Dedifferentiated amniotic fluid mesenchymal stem cell (primary cell): ENCODE data around the gene KIRREL3.

Experiments
- DNase-seq: peaks from one replicate; pipeline ENCODE4 v3.0.0-alpha.2; 2016; ENCODE audit errors: extremely low spot score

Gene KIRREL3

DNA sequence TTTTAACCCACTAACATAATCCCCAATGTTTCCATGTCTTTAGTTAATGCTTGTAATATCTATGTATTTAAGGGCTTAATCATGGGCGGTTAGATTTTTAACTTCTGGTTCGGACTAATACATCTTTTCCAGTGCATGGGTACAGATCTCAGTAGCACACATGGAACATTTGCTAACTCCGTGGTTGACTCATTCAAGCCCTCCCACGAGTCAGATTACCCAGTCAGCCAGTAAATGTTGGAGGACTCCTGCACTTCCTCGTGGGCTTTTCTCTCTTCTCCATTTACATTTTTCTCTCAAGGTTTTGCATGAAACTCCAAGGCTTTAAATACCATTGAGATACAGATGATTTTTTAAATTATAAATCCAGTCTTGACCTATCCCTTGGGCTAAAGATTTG lies 331.2 kb downstream of the KIRREL3 start:
- DNase-seq: no peak

DNA sequence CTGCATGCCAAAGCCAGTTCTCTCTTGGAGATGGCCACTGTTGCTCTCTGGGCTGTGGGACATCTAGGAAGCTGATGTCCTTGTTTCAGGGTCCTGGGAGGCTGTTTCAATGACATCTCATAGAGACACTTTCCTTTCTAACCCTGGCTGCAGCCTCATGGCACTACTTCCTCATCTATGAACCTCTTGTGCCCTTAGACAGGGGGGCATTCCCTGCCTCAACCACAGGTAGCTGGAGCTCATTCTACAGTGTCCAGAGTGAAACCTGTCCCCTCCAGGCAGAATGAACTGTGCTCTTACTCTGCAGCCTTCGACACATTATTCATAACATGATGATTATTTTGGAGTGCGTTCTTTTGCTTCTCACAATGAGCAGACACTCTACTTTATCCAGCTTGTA lies 335.9 kb downstream of the KIRREL3 start:
- DNase-seq: no peak

DNA sequence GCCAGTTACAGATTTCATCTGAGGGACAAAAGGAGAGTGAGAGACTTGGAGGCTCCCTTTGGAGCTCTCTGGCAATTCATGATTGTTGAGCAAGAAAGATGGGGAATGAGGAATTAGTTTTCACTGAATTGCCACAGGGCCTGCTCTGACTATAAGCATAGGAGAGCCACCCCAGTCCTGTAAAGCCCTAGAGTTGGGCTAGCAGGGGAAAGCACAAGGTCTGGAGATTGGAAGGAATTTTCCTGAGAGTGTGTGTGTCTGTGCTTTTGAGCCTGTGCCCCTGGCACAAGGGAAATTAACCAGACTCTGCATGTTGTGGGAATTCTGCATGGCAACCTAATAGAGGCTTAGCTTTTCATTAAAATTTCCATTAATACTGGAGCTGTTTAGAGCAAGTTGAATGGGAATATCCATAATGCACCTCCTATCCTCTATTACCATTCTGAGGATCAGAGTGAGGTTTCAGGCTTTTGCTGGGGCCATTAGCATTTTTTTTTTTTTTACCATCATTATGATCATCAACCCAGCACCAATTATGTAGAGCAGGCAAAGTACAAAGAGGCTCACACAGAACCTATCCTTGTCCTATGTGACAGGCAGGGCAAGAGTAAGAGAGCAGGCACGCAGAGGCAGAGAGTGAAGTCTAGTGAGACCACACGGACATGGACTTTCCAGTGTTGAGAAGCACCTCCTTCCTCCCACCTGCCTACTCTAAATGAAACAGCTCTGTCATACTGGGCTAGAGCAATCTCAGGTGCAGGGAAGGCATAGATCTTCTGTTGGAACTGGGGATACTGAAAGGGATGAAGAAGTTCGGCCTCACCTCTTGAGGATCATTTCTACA lies 336.6 kb downstream of the KIRREL3 start:
- no peak for DNase-seq

DNA sequence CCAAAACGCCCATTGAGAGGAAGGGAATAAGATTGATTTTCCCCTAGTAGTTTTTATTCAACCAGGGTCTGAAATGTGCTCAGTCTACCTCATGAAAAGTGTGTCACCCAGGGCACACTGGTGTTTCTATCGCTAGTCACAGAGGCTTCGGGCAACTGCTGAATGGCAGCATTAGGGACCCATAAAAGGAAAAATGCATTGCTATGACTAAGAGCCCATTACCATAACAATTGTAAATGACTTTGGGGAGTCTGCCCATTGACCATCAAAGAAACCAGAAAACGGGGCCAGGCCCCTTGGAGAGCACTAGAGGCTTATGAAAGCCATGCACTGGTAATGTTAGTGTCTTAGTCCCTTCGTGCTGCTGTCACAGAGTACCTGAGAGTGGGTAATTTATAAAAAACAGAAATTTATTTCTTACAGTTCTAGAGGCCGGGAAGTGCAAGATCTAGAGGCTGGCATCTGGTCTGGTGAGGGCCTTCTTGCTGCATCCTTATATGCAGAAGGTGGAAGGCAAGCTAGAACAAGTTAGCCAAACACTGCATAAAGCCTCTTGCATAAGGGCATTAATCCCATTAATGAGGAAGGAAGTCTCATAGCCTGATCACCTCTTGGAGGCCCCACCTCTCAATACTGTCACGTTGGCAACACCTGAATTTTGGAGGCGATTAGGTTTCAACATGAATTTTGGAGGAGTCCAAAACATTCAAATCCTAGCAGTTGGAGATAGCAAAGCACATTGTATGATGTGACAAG lies 338.4 kb downstream of the KIRREL3 start:
- DNase-seq: no peak

DNA sequence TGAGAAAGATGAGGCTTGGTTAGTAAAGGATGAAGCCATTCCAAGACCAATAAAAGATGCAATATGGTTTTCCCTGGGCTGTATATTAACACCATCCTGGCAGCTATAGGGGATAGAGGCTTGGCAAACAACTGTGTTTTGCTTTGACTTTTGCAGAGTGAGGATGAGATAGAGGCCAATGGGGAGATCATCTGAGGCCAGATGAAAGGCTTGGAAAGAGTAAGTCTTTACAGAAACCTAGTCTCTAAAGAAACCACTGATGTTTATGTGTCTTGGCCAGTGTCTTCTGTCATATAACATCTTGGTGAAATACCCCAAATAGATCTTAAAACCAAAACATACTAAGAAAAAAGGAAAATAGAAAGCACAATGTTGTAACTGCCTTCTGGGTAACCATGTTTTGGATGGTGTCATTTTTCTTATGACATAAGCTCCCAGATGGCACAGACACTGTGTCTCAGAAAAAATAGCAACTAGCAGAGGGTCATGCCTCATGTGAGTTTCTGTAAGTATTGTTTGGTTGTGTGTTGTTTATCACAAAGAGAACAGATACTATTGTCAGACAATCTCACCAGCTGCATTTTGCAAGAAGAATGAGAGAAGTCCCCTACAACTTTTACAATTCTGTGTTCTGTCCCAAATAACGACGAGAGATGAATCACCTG lies 339.7 kb downstream of the KIRREL3 start:
- no peak for DNase-seq

DNA sequence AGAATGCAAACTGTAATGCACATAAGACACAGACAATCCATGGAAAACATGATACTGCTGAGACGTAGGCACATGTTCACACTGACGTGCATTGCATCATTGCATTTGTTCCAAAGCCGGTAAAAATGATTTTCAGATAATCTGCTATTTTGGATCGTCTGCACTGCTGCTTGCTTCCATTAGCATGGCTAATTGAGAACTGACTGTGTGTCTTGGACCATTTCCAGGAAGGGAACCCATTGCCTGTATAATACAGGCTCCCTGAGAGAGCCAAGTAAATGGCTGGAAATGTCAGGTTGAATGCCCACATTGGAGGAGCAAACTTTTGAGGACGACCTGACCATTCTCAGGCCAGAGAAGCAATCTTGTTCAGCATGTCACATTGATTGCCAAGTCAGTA lies 340.2 kb downstream of the KIRREL3 start:
- no peak for DNase-seq

DNA sequence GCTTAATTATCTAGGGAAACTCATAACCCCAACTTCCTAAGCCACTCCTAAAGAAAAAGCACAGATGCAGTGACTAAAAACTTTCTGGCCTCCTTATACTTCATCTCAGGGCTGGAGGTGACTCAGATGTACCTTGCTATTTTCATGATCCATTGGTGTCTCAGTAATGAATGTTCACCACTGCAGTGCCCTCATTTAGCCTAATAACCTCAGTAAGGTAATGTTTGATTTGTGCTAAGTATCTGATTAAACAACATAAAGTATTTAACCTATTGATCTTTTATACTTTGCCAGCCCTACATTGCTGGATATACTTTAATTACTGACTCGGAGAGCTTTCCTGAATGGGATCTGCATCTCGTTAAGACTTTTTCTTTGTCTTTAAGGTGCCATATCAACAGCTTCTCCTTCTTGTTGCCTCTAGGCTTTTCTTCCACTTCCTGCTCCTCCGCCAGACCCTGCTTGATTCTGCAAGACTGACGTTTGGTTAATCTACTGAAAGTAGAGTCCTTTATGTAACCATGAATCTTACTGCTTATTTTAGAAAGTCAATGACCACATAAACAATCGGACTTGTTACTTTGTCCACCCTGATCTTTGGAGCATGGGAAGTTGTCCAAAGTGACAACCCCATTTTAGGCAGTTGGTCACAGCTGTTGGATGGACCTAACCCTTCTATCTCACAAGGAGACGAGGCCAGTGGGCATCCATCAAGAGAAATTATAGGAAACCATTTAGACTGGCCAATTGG lies 342.1 kb downstream of the KIRREL3 start:
- DNase-seq: no peak

DNA sequence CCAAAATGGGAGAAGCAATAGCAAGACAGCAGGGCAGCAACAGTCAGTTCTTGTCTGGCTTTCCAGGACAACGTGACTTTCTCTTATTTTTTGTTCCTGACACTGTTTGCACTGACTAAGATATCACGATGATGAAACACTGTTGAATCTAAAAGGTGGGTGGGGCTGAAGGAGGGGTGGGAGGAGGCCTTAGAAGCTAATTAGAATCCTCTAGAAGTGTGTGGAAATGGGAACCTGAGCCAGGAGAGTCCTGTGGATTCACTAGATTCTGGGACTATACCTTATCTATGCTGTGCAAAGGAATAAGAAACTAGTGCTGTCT lies 344.8 kb downstream of the KIRREL3 start:
- DNase-seq: no peak

DNA sequence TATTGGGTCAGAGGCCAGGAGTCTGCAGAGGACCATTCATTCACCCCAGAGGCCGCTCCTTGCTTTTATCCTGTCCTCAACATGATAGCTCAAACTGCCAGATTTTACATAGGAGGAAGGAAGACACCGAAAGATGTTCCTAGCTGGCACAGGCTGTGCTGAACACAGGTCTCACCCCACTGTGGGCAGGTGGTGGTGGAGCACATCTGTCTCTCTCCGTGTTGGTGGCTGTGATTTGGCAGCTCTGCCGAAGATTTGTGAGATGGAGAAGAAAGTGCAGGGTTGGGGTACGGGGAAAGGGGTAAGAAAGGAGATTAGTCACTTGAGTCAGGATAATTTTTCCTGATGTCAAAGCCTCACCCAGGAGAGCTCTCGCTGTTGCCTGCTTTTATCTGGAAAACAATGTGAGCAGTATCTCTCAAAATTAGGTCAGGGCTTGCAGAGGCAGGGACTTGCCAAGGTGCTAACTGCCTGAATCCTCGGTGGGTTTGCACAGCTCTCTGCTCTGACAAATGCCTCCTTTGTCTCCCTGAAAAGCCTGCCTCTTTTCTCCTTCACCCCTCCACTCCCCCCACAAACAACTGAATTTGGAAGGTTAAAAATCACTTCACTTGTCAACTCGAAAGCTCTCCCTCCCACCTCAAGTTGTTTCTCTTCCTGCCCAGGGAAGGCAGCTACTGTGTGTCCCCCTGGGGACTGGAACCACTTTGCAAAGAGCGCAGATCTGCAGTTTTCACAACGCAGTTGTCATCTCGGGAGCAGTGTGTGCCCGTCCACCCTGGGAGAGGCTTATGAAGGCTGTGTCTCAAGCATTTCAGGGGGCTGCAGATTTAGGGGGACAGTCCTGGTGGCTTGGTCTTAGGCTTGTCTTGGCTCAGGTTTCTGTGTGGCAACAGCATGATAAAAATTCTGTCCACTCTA lies 345.4 kb downstream of the KIRREL3 start:
- no peak for DNase-seq

DNA sequence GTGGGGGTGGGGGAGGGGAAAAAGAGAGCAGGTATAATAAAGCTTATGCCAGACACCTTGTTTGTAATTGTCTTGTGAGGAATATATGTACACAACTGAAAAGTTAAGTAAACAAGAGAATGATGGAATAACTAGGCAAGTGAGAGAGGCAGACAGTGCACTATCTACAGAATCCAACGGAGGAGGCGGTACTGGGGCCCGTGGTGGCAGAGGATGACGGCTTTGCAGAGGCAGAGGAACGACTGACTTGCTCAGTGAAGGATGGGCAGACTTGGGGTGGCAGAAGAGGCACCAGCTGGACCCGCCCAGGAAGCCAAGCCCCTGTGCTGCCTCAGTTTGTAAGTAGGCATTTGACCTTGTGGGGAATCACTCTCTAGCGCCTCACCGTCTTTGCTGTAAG lies 347.5 kb downstream of the KIRREL3 start:
- DNase-seq: no peak

DNA sequence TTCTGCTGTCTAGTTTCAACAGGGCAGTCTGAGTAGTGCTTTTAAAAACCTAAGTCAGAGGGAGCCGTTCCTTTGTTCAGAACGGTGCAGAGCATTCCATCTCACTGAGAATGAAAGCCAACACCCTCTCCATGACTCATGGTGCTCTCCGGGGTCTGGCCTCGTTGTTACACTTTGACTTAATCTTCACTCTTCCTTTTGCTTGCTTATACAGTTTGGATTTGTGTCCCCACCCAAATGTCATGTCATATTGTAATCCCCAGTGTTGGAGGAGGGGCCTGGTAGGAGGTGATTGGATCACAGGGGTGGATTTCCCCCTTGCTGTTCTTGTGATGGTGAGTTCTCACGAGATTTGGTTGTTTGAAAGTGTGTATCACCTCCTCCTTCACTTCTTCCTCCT lies 352.8 kb downstream of the KIRREL3 start:
- DNase-seq: peak; percentile 75

DNA sequence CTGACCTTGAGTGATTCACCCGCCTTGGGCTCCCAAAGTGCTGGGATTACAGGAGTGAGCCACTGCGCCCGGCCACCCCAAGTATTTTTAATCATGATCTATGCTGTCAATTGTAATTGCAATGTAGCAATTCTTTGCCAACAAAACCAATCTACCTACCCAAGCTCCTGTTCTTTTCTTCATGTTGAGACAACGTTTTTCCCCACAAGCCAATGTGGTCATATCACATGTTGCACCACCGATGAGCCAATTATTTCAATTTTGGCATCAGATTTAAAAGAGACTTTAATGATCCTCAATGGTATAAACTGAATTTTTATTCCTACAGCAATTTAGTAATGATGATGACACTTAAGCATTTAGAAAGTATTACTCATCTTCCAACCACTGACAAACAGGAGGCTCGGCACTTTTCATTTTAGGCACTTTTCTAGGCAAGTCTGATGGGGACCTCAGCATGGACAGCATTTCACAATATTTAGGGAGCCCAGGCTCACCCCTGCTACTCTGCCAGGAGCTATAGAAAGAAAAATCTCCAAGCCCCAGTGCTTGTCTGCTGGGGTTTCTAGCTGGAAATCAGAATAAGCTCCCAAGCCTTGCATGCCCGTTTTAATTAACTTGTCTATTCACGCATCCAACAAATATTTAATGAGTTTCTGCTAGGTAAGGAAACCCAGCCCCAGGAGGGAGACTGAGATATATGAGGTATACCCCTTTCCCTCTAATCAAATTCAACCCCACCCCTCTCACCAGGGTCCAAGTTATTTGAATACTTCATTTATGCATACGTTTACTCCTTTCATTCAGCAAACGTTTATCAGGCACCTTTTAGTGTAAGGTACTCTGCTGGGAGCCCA lies 353.6 kb downstream of the KIRREL3 start:
- no peak for DNase-seq

DNA sequence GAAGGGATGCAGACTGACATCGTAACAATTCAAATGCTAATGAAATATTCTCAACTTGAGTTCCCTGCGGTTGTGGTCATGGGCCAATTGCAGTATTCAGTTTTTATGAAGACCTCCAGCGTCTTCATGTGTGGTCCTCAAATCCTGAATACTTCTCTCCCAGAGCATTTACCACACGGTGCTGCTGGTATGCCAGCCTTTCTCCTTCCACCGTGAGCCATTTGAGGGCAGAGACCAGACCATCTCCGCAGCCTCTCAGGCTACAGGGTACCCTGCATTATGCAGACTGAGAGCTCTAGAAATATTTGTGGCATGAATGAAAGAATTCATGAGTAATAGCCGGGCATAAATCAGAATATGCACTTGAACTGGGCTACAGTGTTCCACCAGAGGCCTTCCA lies 355.4 kb downstream of the KIRREL3 start:
- no peak for DNase-seq

DNA sequence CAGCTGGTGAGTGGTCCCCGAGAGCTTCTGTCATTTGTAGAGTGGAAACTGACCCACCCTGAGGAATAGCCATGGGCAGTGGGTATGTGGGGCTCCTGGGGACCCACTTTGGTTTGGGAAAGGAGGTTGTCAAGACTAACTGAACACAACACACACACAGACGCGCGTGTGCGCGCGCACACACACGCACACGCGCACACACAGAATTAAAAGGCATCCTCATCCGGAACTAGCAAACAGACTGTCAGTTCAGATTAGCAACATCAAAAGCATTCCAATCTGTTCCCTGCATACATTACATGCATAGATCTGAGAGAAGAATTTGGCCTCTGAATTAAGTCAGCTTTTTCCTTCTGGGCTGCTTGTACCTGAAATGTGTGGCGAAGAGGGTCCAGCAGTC lies 360.4 kb downstream of the KIRREL3 start:
- no peak for DNase-seq

DNA sequence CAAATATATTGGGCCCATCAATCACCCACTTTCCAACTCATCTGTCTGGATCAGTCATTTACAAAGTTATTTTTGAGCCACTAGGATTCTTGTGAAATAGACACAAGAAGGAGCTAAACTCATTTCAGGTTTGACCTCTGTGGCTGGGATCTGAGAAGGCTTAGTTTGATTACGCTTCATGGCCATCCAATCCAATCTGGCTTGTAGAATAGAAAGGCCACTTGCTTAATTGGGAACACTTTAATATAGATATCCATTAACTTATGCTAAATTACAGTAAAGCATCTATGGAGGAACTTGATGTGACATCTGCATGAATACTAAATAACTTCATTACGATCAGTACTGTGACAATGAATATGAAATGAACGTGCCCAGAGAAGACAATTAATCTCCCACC lies 360.9 kb downstream of the KIRREL3 start:
- no peak for DNase-seq

DNA sequence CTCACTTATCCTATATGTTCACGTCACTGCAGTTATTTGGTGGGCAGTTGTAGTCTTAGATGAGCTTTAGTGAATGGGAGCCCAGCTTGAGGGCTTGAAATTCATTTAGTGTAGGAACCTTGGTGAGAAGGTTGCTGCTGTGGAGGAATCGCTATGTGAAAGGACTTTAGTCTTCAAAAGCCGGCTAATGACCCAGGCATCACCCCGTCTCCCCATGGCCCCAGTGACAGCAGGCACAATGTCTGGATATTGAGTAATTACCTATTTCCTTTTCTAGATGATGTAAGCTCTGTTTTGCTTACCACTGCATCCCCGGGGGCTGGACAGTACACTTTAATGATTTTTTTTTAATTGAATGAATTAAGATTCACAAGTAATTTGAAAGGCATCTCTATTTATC lies 361.9 kb downstream of the KIRREL3 start:
- no peak for DNase-seq

DNA sequence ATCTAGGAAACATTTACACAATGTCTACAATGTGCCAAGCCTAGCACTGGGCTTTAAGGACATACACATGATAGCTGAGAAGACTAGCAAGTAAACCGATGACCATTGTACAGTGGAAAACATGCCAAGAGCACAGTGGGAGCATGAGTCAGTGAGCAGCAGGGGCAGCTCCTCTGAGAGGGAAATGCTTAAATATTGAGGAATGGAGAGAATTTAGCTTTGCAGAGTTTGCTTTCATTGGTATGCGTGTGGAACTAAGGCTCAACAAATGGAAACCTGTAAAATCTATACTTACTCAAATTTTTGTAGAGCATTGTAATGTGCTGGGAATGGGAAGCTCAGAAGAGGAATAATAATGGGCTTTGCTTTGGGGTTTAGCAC lies 362.8 kb downstream of the KIRREL3 start:
- peak; percentile 93 for DNase-seq

DNA sequence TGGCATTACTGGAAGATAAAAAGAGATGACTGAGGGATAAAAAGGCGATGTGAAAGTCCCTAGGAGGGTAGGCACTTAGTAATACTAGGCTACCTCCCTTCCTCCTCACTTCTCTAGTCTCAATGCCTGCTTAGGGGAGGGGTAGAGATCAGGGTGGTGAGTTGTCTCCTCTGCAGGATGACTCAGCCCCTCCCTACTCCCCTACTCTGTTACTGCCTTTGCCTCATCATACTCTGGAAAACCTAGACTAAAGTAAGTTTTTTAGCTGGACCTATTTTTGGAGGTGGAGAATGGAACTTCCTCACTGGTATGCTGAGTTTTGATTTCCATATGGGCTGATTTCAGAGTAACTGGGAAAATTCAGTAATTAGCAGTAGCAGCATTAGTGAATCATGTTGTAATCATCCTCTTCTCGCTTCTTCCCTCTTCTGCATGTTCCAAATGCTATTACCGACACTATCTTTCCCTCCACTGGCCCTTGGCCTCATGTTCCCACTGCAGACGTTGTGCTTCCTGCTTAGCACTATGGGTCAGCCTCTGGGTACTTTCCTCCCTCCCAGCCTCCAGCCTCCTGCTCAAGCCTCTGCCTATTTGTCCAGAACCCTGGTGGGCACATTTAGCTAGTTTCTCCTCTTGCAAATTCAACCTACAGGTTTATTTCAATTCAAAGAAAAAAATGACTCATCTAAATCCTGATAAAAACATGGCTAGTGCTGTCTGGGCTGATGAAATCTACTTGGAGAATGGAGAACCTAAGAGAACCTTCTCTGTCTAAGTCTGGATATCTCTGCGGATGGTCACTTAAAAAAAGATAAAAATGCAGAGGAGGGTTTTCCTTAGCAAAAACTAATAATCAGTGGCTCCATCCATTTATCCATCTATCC lies 363.4 kb downstream of the KIRREL3 start:
- peak; percentile 34 for DNase-seq

DNA sequence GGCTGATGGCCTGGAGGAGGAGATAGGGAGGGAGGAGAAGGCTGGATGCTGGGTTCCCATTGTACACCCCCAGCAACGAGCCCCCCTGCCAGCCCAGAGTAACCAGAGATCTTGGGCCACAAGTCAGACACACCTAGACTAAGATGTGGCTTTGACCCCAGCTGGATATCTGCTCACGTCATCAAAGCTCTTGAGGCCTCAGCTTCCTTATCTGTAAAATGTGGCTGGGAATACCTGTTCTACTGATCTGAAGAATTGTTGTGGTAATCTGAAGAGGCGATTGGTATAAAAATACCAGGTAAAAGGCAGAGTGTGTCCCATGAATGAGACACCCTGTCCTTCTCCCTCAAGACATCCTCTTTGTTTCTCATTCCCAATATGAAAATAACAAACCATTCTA lies 365.1 kb downstream of the KIRREL3 start:
- no peak for DNase-seq
